MCF 10A (cell line): ENCODE results near the gene ZNF646. TPM values are rescaled to one million over a fixed set of nuclear protein-coding genes. Genes with fewer than 3 reads are reported as not detected.

Source experiments
- BruUV-seq: library from RNA; stranded (reverse); fragments of 400-500 nt; replicated peaks from 2 replicates; lab custom pipeline; 2021; lab: Mats Ljungman, UMichigan
- CTCF ChIA-PET: fragments of 300-600 bp; sonication (Branson Sonifier 250); formaldehyde crosslinking; extraction: SDS; loops from one replicate; lab custom pipeline; 2021; ENCODE audit warnings: antibody characterized with exemption, inconsistent platforms; lab: Yijun Ruan, JAX
- POLR2A ChIA-PET: fragments of 300-600, 350-650 bp; sonication (Branson Sonifier 250); formaldehyde crosslinking; extraction: SDS; loops from one replicate; lab custom pipeline; 2020; ENCODE audit warnings: antibody characterized with exemption, inconsistent platforms; lab: Yijun Ruan, JAX
- DNase-seq: peaks from one replicate; pipeline ENCODE4 v3.0.0-alpha.2; 2018; ENCODE audit not compliant: unreplicated experiment
- H3K27ac Mint-ChIP-seq: one replicate; pipeline ENCODE4 v1.8.0; 2022; ENCODE audit warnings: mild to moderate bottlenecking, low read depth, mixed read lengths; ENCODE audit not compliant: unreplicated experiment
- H3K27me3 Mint-ChIP-seq: one replicate; pipeline ENCODE4 v1.8.0; 2022; ENCODE audit warnings: mixed read lengths; ENCODE audit not compliant: insufficient read depth, unreplicated experiment
- H3K36me3 Mint-ChIP-seq: one replicate; pipeline ENCODE4 v1.8.0; 2022; ENCODE audit warnings: mild to moderate bottlenecking, moderate library complexity, mixed read lengths; ENCODE audit not compliant: insufficient read depth, unreplicated experiment
- H3K4me1 Mint-ChIP-seq: one replicate; pipeline ENCODE4 v1.8.0; 2022; ENCODE audit warnings: mixed read lengths; ENCODE audit not compliant: insufficient read depth, unreplicated experiment
- H3K4me3 Mint-ChIP-seq: one replicate; pipeline ENCODE4 v1.8.0; 2022; ENCODE audit warnings: mild to moderate bottlenecking, moderate library complexity, mixed read lengths; ENCODE audit not compliant: unreplicated experiment
- H3K9me3 Mint-ChIP-seq: one replicate; pipeline ENCODE4 v1.8.0; 2022; ENCODE audit warnings: mixed read lengths; ENCODE audit not compliant: unreplicated experiment
- intact Hi-C: fragments of 100-400 bp; cut with micrococcal nuclease; formaldehyde crosslinking; loops from 2 replicates; pipeline ENCODE4 v1.14.1; 2022
- total RNA-seq: library from RNA; stranded (reverse); gene quantifications from 2 replicates; pipeline ENCODE4 v1.2.3, GENCODE V29; 2022
- TF ChIP-seq, protein P1 (sequence below): fragments of 200-600 bp; IDR thresholded peaks from one replicate; pipeline ENCODE4 v1.8.0; 2022; ENCODE audit warnings: antibody characterized with exemption, mild to moderate bottlenecking; ENCODE audit not compliant: unreplicated experiment

The ZNF646 gene
- total RNA-seq, 1 experiment from 2014 or later: 12.6 TPM

DNA sequence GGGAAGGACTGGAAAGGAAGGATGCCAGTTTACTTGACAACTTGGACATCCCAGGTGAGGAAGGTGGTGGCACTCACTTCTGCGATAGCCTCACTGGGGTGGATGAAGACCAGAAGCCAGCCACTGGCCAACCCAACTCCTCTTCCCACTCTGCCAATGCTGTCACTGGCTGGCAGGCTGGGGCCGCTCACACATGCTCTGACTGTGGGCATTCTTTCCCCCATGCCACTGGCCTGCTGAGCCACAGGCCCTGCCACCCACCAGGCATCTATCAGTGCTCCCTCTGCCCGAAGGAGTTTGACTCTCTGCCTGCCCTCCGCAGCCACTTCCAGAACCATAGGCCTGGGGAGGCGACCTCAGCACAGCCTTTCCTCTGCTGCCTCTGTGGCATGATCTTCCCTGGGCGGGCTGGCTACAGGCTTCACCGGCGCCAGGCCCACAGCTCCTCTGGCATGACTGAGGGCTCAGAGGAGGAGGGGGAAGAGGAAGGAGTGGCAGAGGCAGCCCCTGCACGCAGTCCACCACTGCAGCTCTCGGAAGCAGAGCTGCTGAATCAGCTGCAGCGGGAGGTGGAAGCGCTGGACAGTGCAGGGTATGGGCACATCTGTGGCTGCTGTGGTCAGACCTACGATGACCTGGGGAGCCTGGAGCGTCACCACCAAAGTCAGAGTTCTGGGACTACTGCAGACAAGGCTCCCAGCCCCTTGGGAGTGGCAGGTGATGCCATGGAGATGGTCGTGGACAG lies 4.5 kb downstream of the ZNF646 start:
- CTCF ChIA-PET: interaction anchor here (1.7 kb wide), 1 partner anchor 20 kb away, joined by 3 read pairs; no protein-coding TSS in a partner anchor
- no TSS peak for BruUV-seq
- Mint-ChIP-seq H3K27ac (no peak overlapping the region), H3K4me3 (no peak overlapping the region), H3K9me3 (no peaks in the 10 kb centered on the region), H3K4me1 (peaks cover 15% of the 10 kb centered on the region), H3K27me3 (no peaks in the 10 kb centered on the region), H3K36me3 (peaks cover 21% of the 10 kb centered on the region)
- intact Hi-C loops: no loop called here
- POLR2A ChIA-PET: interaction anchor here (1.2 kb wide), 1 partner anchor 129 kb away, joined by 3 read pairs; no protein-coding TSS in a partner anchor
- DNase-seq: no peak
- TF ChIP-seq, protein P1, sequence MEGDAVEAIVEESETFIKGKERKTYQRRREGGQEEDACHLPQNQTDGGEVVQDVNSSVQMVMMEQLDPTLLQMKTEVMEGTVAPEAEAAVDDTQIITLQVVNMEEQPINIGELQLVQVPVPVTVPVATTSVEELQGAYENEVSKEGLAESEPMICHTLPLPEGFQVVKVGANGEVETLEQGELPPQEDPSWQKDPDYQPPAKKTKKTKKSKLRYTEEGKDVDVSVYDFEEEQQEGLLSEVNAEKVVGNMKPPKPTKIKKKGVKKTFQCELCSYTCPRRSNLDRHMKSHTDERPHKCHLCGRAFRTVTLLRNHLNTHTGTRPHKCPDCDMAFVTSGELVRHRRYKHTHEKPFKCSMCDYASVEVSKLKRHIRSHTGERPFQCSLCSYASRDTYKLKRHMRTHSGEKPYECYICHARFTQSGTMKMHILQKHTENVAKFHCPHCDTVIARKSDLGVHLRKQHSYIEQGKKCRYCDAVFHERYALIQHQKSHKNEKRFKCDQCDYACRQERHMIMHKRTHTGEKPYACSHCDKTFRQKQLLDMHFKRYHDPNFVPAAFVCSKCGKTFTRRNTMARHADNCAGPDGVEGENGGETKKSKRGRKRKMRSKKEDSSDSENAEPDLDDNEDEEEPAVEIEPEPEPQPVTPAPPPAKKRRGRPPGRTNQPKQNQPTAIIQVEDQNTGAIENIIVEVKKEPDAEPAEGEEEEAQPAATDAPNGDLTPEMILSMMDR: no peak

DNA sequence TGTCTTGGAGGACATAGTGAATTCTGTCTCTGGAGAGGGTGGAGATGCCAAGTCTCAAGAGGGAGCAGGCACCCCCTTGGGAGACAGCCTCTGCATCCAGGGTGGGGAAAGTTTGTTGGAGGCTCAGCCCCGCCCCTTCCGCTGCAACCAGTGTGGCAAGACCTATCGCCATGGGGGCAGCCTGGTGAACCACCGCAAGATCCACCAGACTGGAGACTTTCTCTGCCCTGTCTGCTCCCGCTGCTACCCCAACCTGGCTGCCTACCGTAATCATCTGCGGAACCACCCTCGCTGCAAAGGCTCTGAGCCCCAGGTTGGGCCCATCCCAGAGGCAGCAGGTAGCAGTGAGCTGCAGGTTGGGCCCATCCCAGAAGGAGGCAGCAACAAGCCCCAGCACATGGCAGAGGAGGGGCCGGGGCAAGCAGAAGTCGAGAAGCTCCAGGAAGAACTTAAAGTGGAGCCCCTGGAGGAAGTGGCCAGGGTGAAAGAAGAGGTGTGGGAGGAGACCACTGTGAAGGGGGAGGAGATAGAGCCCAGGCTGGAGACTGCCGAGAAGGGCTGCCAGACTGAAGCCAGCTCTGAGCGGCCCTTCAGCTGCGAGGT lies 5.2 kb downstream of the ZNF646 start:
- Mint-ChIP-seq H3K4me1 (peaks cover 14% of the 10 kb centered on the region), H3K36me3 (peaks cover 25% of the 10 kb centered on the region), H3K4me3 (no peak overlapping the region), H3K27ac (no peak overlapping the region), H3K9me3 (no peaks in the 10 kb centered on the region), H3K27me3 (no peaks in the 10 kb centered on the region)
- no TSS peak for BruUV-seq
- intact Hi-C loops: no loop called here
- CTCF ChIA-PET: interaction anchor here (1.7 kb wide), 1 partner anchor 20 kb away, joined by 3 read pairs; no protein-coding TSS in a partner anchor
- POLR2A ChIA-PET: interaction anchor here (0.7 kb wide), 1 partner anchor 381 kb away, joined by 3 read pairs; no protein-coding TSS in a partner anchor
- TF ChIP-seq, protein P1: no peak
- no peak for DNase-seq

DNA sequence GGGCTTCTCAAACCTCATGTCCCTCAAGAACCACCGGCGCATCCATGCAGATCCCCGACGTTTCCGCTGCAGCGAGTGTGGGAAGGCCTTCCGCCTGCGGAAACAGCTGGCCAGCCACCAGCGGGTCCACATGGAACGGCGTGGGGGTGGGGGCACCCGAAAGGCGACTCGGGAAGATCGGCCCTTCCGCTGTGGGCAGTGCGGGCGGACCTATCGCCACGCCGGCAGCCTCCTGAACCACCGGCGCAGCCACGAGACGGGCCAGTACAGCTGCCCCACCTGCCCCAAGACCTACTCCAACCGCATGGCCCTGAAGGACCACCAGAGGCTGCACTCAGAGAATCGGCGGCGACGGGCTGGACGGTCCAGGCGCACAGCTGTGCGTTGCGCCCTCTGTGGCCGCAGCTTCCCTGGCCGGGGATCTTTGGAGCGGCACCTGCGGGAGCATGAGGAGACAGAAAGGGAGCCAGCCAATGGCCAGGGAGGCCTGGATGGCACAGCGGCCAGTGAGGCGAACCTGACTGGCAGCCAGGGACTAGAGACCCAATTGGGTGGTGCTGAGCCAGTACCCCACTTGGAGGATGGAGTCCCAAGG lies 5.9 kb downstream of the ZNF646 start:
- ChIA-PET CTCF (interaction anchor here (0.7 to 1.7 kb wide), 2 partner anchors 19 to 97 kb away, joined by 3 to 4 read pairs; no protein-coding TSS in a partner anchor), POLR2A (interaction anchor here (0.7 kb wide), 1 partner anchor 380 kb away, joined by 3 read pairs; no protein-coding TSS in a partner anchor)
- TF ChIP-seq, protein P1: no peak
- Mint-ChIP-seq H3K36me3 (peaks cover 21% of the 10 kb centered on the region), H3K4me1 (peaks cover 7% of the 10 kb centered on the region), H3K9me3 (no peaks in the 10 kb centered on the region), H3K27me3 (no peaks in the 10 kb centered on the region), H3K4me3 (no peak overlapping the region), H3K27ac (no peak overlapping the region)
- intact Hi-C loops: no loop called here
- no TSS peak for BruUV-seq
- DNase-seq: no peak
